Activated CD8-positive, alpha-beta T cell treated with anti-CD3 and anti-CD28 coated beads for 36 hours (primary cell): Measurements from ENCODE around the gene UFC1. TPM values are rescaled to one million over a fixed set of nuclear protein-coding genes. Genes with fewer than 3 reads are reported as not detected.

Experiments used
- ATAC-seq: fragments of 200-7000 bp; cut with Tn5 transposase; one replicate; pipeline ENCODE4 v1.10.0; 2021; ENCODE audit warnings: mild to moderate bottlenecking, moderate library complexity
- CTCF ChIA-PET: fragments of 350-600 bp; sonication (Branson Sonifier 250); formaldehyde crosslinking; loops from one replicate; lab custom pipeline; 2021; ENCODE audit warnings: antibody characterized with exemption; lab: Charles Lee
- POLR2A ChIA-PET: fragments of 350-600 bp; sonication (Branson Sonifier 250); formaldehyde crosslinking; loops from one replicate; lab custom pipeline; 2021; ENCODE audit warnings: antibody characterized with exemption; lab: Charles Lee
- DNase-seq: peaks from one replicate; pipeline ENCODE4 v3.0.0-alpha.2; 2020
- H3K27ac Mint-ChIP-seq: one replicate; pipeline ENCODE4 v1.8.0; 2021; ENCODE audit warnings: mild to moderate bottlenecking, mixed read lengths
- H3K27me3 Mint-ChIP-seq: one replicate; pipeline ENCODE4 v1.8.0; 2021; ENCODE audit warnings: mixed read lengths
- H3K36me3 Mint-ChIP-seq: one replicate; pipeline ENCODE4 v1.8.0; 2021; ENCODE audit warnings: low read depth, mixed read lengths
- H3K4me1 Mint-ChIP-seq: one replicate; pipeline ENCODE4 v1.8.0; 2021; ENCODE audit warnings: low read depth, mixed read lengths
- H3K4me3 Mint-ChIP-seq: one replicate; pipeline ENCODE4 v1.8.0; 2021; ENCODE audit warnings: mild to moderate bottlenecking, moderate library complexity, mixed read lengths
- H3K9me3 Mint-ChIP-seq: one replicate; pipeline ENCODE4 v1.8.0; 2021; ENCODE audit warnings: mixed read lengths
- CTCF ChIP-seq: fragments of 200-600 bp; IDR thresholded peaks from one replicate; pipeline ENCODE4 v1.8.0; 2022; ENCODE audit warnings: antibody characterized with exemption, mild to moderate bottlenecking
- intact Hi-C: fragments of 100-400 bp; cut with micrococcal nuclease; formaldehyde crosslinking; loops from one replicate; pipeline ENCODE4 v1.10.0; 2022
- total RNA-seq, 2 experiments: library from RNA; stranded (reverse); gene quantifications; one replicate each; pipeline ENCODE4 v1.2.3, GENCODE V29; 2021

UFC1 gene
- total RNA-seq, 2 experiments from 2014 or later: 81.2 to 84.1 TPM

DNA sequence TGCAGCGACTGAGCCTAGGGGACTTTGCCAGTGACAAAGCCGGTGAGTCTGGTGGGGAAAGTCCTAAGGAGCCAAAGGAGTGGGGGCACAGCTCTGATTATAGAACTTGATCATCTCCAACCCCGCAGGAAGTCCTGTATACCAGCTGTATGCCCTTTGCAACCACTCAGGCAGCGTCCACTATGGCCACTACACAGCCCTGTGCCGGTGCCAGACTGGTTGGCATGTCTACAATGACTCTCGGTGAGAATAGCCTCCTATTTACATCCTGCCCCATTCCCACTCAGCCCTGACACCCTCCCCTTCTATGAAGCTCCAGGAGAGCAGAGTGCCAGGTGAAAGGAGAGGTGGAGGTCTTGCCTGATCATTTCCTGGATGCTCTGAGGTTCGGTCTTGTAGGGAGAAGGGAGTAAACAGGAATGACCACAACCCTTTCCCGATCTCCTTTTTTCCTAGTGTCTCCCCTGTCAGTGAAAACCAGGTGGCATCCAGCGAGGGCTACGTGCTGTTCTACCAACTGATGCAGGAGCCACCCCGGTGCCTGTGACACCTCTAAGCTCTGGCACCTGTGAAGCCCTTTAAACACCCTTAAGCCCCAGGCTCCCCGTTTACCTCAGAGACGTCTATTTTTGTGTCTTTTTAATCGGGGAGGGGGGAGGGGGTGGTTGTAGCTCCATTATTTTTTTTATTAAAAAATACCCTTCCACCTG, 11.3 kb downstream of the UFC1 start:
- H3K4me3 Mint-ChIP-seq: no peak overlapping the region
- no peak for TF ChIP-seq CTCF
- intact Hi-C loops: no loop called here
- H3K27ac Mint-ChIP-seq: peak overlapping the region; percentile 95
- no peak for ATAC-seq
- no peaks in the 10 kb centered on the region for H3K27me3 Mint-ChIP-seq
- H3K36me3 Mint-ChIP-seq: peaks cover 17% of the 10 kb centered on the region
- no peak for DNase-seq
- CTCF ChIA-PET: interaction anchor here (0.7 to 4.3 kb wide), 30 partner anchors 11 to 217 kb away, joined by 3 to 50 read pairs (median 6); partner anchors contain the start of genes APOA2, B4GALT3, CFAP126 and DEDD
- no peaks in the 10 kb centered on the region for H3K9me3 Mint-ChIP-seq
- peaks cover 56% of the 10 kb centered on the region for H3K4me1 Mint-ChIP-seq
- POLR2A ChIA-PET: interaction anchor here (0.7 to 6.5 kb wide), 13 partner anchors 7 to 353 kb away, joined by 3 to 46 read pairs (median 4); partner anchors contain the start of genes B4GALT3, NIT1, PFDN2 and TOMM40L

DNA sequence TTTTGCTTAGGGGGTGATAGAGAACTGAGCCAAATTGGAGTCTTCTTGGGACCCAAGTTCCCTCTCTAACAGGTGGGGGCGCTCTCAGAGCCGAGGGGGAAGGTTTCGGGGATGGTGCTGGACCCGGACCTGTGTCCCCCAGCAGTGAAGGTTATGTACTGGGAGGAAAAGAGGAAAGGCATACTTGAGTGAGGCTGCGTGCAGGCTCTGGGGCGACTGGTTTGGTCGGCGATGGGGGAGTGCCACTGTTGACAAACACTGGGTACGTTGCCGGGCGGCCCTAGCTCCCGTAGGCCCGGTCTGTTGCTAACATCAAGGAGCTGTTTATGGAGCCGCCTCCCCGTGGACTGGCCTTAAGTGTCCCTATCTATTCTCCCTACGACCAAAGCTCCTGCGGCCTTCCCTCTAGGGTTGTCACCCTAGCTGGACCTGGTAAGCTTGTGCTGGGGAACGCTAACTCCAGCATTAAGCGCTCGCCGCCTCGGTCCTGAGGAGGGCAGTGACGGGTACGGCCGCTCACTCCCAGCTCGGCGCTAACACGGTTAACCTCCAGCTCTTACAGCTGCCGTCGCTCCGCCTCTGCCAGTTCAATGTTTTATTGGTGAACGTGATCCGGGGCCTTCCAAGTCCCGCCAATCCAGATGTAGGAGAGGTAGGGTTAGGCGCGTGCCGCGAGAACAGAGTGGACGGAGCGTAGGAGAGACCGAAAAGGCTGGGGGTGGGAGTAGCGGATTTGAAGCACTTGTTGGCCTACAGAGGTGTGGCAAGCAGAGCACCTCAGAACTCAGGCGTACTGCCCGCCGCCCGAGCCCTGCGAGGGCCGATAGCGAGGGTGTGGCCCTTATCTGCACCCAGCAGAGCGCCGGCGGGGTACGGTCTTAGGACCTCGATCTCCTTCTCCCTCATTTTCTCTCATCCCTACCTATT, 12.2 kb downstream of the UFC1 start, which contains the start of gene PPOX:
Gene PPOX, plus strand, starts transcription at position 685 of the 927 bp plus-strand sequence. CDS start 422 bp downstream, outside the sequence.
- H3K4me1 Mint-ChIP-seq: peaks cover 46% of the 10 kb centered on the region
- ATAC-seq (peak; percentile 94), DNase-seq (peak; percentile 97)
- peak; percentile 69 for TF ChIP-seq CTCF
- ChIA-PET POLR2A (interaction anchor here (0.6 to 6.5 kb wide), 17 partner anchors 8 to 354 kb away, joined by 3 to 46 read pairs (median 4); partner anchors contain the start of genes B4GALT3, NIT1, PFDN2 and TOMM40L), CTCF (interaction anchor here (0.7 to 4.3 kb wide), 37 partner anchors 8 to 229 kb away, joined by 3 to 50 read pairs (median 5); partner anchors contain the start of genes APOA2, ARHGAP30, B4GALT3 and CFAP126)
- peak within 1 kb of the TSS; percentile 82 for H3K4me3 Mint-ChIP-seq
- peak within 1 kb of the TSS; percentile 95 for H3K27ac Mint-ChIP-seq
- H3K9me3 Mint-ChIP-seq: no peaks in the 10 kb centered on the region
- H3K27me3 Mint-ChIP-seq: no peaks in the 10 kb centered on the region
- intact Hi-C loops: no loop called here
- peaks cover 18% of the 10 kb centered on the region for H3K36me3 Mint-ChIP-seq

- peak overlapping the region; percentile 82 for H3K4me3 Mint-ChIP-seq
Measured at GRCh38 chr1:161166669-161167548, 13.1 kb downstream of the UFC1 start.

More at GRCh38 chr1:161166669-161167548, 13.1 kb downstream of the UFC1 start:
- ATAC-seq (no peak), DNase-seq (no peak)
- Mint-ChIP-seq H3K4me1 (peaks cover 37% of the 10 kb centered on the region), H3K27ac (peak overlapping the region; percentile 95), H3K27me3 (no peaks in the 10 kb centered on the region), H3K36me3 (peaks cover 16% of the 10 kb centered on the region), H3K9me3 (no peaks in the 10 kb centered on the region)
- TF ChIP-seq CTCF: no peak
- CTCF ChIA-PET: interaction anchor here (0.8 to 4.3 kb wide), 21 partner anchors 9 to 215 kb away, joined by 3 to 50 read pairs (median 9); partner anchors contain the start of genes APOA2, B4GALT3, FCER1G and KLHDC9
- intact Hi-C loops: no loop called here
- POLR2A ChIA-PET: interaction anchor here (0.6 to 6.5 kb wide), 15 partner anchors 9 to 141 kb away, joined by 3 to 46 read pairs (median 4); partner anchors contain the start of genes B4GALT3, KLHDC9, NDUFS2 and UFC1
